ENCODE measurements around the gene MYO3B. TPM values are rescaled to one million over a fixed set of nuclear protein-coding genes. Genes with fewer than 3 reads are reported as not detected.

The MYO3B gene
- total RNA-seq, 1 donor from 2014 or later = 27.3 TPM

DNA sequence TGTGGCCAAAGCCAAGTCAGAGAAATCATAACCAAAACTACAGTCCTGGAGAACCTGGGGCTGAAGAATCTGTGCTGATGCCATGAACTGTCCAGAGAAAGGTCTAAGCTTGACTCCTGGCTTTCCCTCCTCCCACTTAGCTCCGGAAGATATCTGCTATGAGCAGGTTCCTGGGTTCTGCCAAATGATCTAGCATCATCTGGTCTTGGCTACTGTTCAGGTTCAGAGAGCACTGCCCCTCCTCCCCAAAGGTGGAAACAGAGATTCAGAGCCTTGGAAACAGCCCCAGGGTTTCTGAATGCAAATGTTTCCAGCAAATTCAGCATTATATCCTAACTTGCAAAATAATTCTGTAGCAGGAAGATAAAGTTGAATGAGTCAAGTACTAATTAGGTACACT lies 317.9 kb downstream of the MYO3B start:
- Histone ChIP-seq H3F3A (ENCODE audit: low read depth) (no peaks in the 10 kb centered on the region), H2AFZ (replicated peaks) (no peak overlapping the region), H4K20me1 (ENCODE audit: low read depth) (no peaks in the 10 kb centered on the region), H3K36me3 (no peaks in the 10 kb centered on the region), H3K4me1 (peaks cover 10% of the 10 kb centered on the region), H3K27ac (no peak overlapping the region), H3K9ac (no peak overlapping the region), H3K4me2 (no peak overlapping the region), H3K4me3 (no peak overlapping the region), H3K9me3 (ENCODE audit: low read depth) (no peaks in the 10 kb centered on the region), H3K79me2 (ENCODE audit: low read depth) (no peaks in the 10 kb centered on the region), H3K27me3 (no peaks in the 10 kb centered on the region)
- no peak for DNase-seq (ENCODE audit: low spot score)
- Mint-ChIP-seq H3K4me1 (peaks cover 17% of the 10 kb centered on the region), H3K4me3 (no peak overlapping the region), H3K36me3 (peaks cover 4% of the 10 kb centered on the region), H3K27ac (no peak overlapping the region), H3K27me3 (ENCODE audit: insufficient read depth, low read depth) (no peaks in the 10 kb centered on the region), H3K9me3 (peaks cover 2% of the 10 kb centered on the region)
- TF ChIP-seq, protein P1, sequence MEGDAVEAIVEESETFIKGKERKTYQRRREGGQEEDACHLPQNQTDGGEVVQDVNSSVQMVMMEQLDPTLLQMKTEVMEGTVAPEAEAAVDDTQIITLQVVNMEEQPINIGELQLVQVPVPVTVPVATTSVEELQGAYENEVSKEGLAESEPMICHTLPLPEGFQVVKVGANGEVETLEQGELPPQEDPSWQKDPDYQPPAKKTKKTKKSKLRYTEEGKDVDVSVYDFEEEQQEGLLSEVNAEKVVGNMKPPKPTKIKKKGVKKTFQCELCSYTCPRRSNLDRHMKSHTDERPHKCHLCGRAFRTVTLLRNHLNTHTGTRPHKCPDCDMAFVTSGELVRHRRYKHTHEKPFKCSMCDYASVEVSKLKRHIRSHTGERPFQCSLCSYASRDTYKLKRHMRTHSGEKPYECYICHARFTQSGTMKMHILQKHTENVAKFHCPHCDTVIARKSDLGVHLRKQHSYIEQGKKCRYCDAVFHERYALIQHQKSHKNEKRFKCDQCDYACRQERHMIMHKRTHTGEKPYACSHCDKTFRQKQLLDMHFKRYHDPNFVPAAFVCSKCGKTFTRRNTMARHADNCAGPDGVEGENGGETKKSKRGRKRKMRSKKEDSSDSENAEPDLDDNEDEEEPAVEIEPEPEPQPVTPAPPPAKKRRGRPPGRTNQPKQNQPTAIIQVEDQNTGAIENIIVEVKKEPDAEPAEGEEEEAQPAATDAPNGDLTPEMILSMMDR (IDR thresholded peaks at IDR 0.05) = no peak
- no peak for TF ChIP-seq EZH2phosphoT487 (IDR thresholded peaks at IDR 0.05)

DNA sequence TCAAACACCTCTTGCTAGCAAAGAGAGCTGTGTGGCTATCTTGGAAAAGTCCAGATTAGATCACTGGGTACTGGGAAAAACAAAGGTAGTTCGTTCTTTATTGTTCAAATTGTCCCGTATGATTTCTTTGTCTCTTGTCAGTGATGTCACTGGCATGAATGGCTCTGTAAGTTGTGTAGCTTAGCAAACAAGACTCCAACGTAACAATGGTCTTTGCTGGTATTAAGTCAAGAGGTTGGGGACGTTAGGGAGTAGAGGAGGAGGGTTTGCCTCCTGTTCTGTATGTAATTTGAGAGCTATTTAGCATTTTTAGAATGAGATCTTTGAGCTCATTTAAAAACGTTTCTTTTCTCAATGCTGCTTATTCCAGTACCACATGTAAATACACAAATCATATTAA lies 320.7 kb downstream of the MYO3B start:
- H3K4me1 Mint-ChIP-seq = peaks cover 43% of the 10 kb centered on the region
- no peak overlapping the region for H2AFZ ChIP-seq (replicated peaks)
- TF ChIP-seq EZH2phosphoT487 (IDR thresholded peaks at IDR 0.05) (no peak), EZH2 (IDR thresholded peaks at IDR 0.05) (no peak)
- TF ChIP-seq, protein P1 (IDR thresholded peaks at IDR 0.05) = no peak

DNA sequence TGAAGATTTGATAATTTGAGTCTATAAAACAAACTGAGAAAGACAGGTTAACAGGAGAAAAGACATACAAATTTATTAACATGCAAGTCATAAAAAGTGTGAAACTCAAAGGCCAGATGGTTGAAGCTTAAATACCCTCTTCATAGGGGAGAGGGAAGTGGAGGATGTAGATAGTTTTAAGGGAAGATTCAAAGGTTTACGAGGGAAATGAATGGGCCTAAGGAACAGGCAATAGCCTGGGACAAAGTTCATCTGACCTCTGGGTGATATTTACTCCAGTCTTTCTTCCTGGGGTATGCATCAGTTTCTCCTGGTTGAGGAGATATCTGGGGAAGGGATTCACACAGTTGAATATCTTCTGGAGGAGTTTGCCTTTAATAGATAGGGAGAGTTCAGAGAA lies 322.2 kb downstream of the MYO3B start:
- TF ChIP-seq EZH2phosphoT487 (IDR thresholded peaks at IDR 0.05) (no peak), EZH2 (IDR thresholded peaks at IDR 0.05) (no peak)
- TF ChIP-seq, protein P1 (IDR thresholded peaks at IDR 0.05) = no peak
- DNase-seq (ENCODE audit: low spot score) = no peak
- H3K36me3 Mint-ChIP-seq = no peaks in the 10 kb centered on the region
- H3F3A ChIP-seq (ENCODE audit: low read depth) = peaks cover 40% of the 10 kb centered on the region
- H2AFZ ChIP-seq (replicated peaks) = no peak overlapping the region
- no peak overlapping the region for H3K9ac ChIP-seq
- H3K4me1 Mint-ChIP-seq = peaks cover 54% of the 10 kb centered on the region
- no peak overlapping the region for H3K4me3 ChIP-seq
- no peaks in the 10 kb centered on the region for H3K9me3 ChIP-seq (ENCODE audit: low read depth)
- H3K79me2 ChIP-seq (ENCODE audit: low read depth) = no peaks in the 10 kb centered on the region
- H3K4me2 ChIP-seq = no peak overlapping the region
- H3K4me3 Mint-ChIP-seq = no peak overlapping the region
- no peak overlapping the region for H3K27ac ChIP-seq
- H3K9me3 Mint-ChIP-seq = no peaks in the 10 kb centered on the region
- H3K27ac Mint-ChIP-seq = no peak overlapping the region
- no peaks in the 10 kb centered on the region for H3K36me3 ChIP-seq
- peaks cover 2% of the 10 kb centered on the region for H3K27me3 Mint-ChIP-seq (ENCODE audit: insufficient read depth, low read depth)
- H4K20me1 ChIP-seq (ENCODE audit: low read depth) = no peaks in the 10 kb centered on the region
- peaks cover 52% of the 10 kb centered on the region for H3K4me1 ChIP-seq
- H3K27me3 ChIP-seq = no peaks in the 10 kb centered on the region

More for the DNA sequence above, 320.7 kb downstream of the MYO3B start:
- Histone ChIP-seq H3K79me2 (ENCODE audit: low read depth) (no peaks in the 10 kb centered on the region), H3K4me3 (no peak overlapping the region), H3K9me3 (ENCODE audit: low read depth) (no peaks in the 10 kb centered on the region), H3F3A (ENCODE audit: low read depth) (peaks cover 25% of the 10 kb centered on the region), H3K36me3 (no peaks in the 10 kb centered on the region), H3K27me3 (no peaks in the 10 kb centered on the region), H4K20me1 (ENCODE audit: low read depth) (no peaks in the 10 kb centered on the region), H3K27ac (no peak overlapping the region), H3K9ac (no peak overlapping the region), H3K4me1 (peaks cover 37% of the 10 kb centered on the region), H3K4me2 (peak overlapping the region; percentile 9)
- Mint-ChIP-seq H3K9me3 (no peaks in the 10 kb centered on the region), H3K27me3 (ENCODE audit: insufficient read depth, low read depth) (peaks cover 2% of the 10 kb centered on the region), H3K36me3 (no peaks in the 10 kb centered on the region), H3K27ac (no peak overlapping the region), H3K4me3 (no peak overlapping the region)
- DNase-seq (ENCODE audit: low spot score) = peak; percentile 29
